SU-DHL-6 (cell line): ENCODE results near the gene ZG16B.

ENCODE experiments used
- EZH2phosphoT487 ChIP-seq: fragments of 200-600 bp; sonication (generic), shearing (Covaris generic); conservative IDR thresholded peaks from 2 replicates; pipeline ENCODE4 v1.6.1; 2018; ENCODE audit warnings: mild to moderate bottlenecking, antibody characterized with exemption, low read length, moderate library complexity, mixed read lengths
- TF ChIP-seq, protein P1 (sequence below): fragments of 200-600 bp; sonication (generic); IDR thresholded peaks from one replicate; pipeline ENCODE4 v1.5.1; 2017; ENCODE audit warnings: antibody characterized with exemption, mild to moderate bottlenecking, low read length, moderate library complexity; ENCODE audit not compliant: insufficient read depth, poor library complexity, severe bottlenecking

- TF ChIP-seq, protein P1, sequence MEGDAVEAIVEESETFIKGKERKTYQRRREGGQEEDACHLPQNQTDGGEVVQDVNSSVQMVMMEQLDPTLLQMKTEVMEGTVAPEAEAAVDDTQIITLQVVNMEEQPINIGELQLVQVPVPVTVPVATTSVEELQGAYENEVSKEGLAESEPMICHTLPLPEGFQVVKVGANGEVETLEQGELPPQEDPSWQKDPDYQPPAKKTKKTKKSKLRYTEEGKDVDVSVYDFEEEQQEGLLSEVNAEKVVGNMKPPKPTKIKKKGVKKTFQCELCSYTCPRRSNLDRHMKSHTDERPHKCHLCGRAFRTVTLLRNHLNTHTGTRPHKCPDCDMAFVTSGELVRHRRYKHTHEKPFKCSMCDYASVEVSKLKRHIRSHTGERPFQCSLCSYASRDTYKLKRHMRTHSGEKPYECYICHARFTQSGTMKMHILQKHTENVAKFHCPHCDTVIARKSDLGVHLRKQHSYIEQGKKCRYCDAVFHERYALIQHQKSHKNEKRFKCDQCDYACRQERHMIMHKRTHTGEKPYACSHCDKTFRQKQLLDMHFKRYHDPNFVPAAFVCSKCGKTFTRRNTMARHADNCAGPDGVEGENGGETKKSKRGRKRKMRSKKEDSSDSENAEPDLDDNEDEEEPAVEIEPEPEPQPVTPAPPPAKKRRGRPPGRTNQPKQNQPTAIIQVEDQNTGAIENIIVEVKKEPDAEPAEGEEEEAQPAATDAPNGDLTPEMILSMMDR = no peak
- TF ChIP-seq EZH2phosphoT487 = no peak
Observed at GRCh38 chr16:2782583-2783351, 47.3 kb upstream of the ZG16B start.
